GM08714 (cell line): Measurements from ENCODE around the gene NPHP4.

Source experiments
- H3K4me3 ChIP-seq: fragments of 200-500 bp; sonication (Bioruptor generic); 2 replicates; pipeline ENCODE4 v1.5.1; 2014; ENCODE audit warnings: mild to moderate bottlenecking, low read length, inconsistent platforms
- ZNF274 ChIP-seq: IDR thresholded peaks from 2 replicates; pipeline ENCODE4 v1.6.1; 2012; ENCODE audit warnings: mild to moderate bottlenecking, low read depth, low read length

Gene NPHP4

DNA sequence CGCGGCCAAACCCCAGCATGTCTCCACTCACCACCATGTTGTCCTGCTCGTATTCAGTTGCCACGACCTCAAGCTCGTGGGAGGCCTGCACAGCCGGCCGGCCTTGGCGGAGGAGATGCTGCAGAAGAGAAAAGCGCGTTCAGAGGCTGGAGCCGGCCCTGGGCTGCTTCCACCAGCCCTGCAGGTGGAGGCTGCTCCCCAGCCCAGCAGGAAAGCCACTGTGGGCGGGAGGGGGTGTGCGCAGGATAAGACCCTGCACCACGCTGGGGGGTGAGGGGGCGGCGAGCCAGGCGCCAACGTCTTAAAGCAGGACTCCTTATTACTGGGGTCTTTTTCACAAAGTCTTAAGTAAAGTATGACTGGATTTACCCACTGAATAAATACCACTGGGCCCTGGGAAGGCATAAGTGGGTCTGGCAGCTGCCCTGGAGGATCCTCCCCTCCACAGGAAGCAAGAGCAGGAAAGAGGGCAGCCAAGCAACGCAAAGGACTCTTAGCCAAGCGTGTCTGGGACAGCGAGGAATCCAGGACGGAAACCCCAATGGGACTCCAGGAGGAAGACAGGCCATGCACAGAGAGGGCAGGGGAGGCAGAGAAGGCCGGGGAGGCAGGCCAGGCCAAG lies 104.8 kb downstream of the NPHP4 start:
- H3K4me3 ChIP-seq, result no peak overlapping the region
- TF ChIP-seq ZNF274, result no peak

DNA sequence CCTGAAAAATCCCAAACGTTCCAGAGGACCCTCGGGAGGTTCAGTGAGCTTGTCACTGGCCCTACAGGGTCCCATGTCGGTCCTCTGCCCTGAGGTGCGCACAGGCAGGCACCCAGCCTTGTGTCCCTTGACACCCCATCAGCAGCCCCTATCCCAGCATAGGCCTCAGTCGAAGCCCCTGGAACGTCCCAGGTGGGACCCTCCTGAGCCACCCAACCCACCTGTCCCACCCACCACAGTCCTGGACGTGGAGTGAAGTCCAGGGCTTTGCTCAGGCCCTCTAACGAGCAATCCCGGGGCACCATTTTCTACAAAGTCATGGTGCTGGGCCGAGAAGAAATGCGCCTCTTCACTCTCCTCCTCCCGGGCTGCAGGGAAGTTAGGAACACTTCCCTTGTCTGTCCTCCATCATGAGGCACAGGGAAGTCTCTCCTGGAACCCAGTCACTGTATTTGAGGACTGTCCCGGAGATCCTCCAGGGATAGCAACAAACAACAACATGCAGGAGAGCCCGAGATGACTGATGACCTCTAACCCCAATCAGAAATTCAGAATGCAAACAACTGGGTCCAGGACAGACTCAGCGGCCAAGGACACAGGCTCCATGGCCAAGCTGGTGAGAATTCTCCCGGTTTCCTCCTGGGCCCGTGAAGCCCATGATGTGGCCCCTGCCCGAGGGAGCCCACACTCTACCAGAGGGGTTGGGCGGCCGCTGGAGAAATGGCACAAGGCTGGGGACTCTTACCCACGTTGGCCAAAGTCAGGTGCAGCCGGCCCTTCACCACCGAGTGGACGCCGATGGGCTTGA lies 105.5 kb downstream of the NPHP4 start:
- no peak overlapping the region for H3K4me3 ChIP-seq
- no peak for TF ChIP-seq ZNF274

DNA sequence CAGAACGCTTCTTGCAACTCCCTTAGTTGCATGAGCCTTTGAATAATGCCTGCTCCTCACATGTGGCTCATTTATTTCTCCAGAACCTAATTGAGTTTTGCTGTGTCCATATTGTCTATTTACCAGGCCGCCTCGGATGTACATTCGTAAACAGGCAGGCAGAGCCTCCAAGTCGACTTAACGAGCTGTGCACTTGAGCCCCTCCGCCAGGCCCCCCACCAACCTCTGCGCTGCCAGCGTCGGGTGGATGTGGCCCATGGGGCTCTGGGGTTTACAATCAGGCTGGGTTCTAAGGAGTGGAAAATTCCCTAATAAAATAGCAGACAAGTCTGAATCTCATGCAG lies 106.1 kb downstream of the NPHP4 start:
- no peak overlapping the region for H3K4me3 ChIP-seq

DNA sequence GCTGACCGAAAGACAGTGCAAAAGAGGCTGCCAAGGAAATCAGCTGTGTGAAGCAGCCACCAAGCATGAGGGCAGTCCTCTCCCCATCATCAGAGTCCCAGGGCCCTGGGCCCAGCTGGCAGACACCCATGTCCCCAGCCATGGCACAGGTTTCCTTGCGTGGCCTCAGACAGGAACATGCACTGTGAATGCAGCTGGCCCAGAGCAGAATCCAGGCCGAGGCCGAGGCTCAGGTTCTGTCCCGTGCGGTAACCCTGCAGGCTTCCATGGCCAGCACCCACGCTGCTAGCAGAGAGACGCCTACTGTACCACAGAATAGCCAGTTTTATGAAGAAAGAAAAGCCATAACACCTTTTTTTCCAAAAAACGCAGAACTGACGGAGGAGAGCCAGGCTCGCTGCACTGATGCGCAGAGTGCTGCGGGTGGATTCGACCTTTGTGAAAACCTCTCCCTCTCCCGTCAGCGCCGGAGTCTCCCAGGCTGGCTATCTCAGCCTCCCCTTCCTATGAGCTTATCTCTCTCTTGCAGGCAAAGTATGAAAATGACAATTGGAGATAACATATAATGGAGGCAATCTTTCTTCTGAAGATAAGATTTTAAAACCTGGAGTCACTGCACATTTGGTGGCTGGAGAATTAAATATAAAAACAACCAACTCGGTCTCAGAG lies 106.6 kb downstream of the NPHP4 start:
- H3K4me3 ChIP-seq, result no peak overlapping the region
- no peak for TF ChIP-seq ZNF274

More for the DNA sequence above, 106.1 kb downstream of the NPHP4 start:
- TF ChIP-seq ZNF274, result no peak

DNA sequence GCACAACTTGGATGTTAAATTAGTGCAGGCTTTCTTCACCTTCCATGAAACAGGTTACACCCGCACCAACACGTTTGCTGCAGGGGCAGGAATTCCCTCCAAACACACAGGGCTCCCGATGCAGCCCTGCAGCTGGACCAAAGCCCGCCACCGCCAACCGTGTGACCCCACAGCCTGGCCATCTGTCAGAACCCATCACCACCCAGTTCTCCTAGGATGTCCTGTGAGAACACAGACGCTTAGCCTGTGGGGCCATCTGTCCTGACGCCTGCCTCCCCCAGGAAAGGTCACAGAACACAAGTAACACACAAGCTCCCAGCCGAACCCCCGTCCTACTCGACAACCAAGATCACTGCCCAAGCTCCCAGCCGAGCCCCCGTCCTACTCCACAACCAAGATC lies 108.1 kb downstream of the NPHP4 start:
- no peak overlapping the region for H3K4me3 ChIP-seq
- no peak for TF ChIP-seq ZNF274

DNA sequence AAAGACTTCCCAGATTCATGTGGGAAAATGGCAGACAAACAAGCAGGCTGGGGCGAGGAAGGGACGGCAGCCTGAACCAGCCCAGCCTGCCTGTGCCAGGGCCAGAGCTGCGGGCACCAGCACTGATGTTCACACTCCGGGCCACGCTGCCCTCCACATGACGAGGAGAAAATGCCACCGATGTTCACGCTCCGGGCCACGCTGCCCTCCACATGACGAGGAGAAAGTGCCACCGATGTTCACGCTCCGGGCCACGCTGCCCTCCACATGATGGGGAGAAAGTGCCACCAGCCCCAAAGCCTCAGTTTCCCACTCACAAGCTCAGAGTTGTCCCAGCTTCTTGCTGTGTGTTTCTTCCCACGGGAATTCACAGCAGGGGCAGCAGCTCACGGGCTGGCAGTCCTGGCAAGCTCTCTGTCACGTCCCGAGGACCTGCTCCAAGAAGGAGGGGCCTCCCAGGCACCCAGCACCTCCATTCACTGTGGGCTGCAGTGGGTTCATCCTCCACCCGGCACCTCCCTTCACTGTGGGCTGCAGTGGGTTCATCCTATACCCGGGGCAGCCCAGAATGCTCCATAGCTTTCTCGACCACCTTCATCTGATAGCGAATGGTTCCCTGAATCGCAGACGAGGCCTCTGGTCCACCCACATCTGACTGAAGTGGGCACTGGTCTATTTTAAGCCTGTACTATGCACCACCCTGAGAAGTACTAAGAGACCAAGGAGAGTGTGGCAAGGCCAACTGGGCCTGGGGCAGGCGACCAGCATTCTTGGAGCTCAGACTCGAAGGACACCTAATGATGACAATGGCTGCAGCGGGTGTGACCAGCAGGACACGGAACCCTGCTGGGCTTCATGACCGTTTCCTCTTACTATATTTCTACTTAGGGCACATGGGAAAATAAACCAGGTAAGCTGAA lies 108.8 kb downstream of the NPHP4 start:
- no peak for TF ChIP-seq ZNF274
- no peak overlapping the region for H3K4me3 ChIP-seq

DNA sequence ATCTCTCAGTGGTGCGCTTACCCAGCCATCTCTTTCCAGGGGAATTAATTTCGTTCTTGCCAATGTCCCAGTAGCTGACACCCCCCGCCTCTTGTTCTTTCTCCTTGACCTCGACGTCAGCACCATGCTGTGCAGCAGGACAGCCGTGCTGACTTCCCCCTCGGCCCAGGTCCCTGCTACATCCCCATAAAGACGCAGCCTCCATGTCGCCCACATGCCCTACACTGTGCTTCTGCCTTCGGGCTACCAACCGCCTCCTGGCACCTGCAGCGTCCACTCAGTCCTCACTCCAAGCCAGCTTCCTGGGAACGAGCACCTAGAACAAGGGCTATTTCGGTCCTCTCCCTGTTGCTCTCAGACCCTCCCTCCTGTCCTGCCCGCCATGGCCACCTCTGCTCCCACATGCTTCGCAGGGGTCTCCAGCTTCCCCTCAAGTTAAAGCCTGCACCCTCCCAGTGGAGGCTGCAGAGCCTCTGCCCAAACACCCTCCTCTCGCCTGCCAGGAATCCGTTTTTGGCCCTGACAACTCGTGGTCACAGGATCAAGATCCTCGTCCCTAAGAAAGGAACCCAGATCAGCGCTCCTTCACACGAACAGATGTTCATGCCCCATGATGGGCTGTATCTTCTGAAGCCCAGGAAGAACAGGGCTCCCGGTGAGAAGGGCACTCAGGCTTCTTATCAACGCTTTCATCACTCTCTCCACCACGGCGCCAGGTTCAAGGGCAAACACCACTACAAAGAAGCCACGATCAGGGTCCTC lies 109.7 kb downstream of the NPHP4 start:
- no peak overlapping the region for H3K4me3 ChIP-seq
- TF ChIP-seq ZNF274, result no peak

DNA sequence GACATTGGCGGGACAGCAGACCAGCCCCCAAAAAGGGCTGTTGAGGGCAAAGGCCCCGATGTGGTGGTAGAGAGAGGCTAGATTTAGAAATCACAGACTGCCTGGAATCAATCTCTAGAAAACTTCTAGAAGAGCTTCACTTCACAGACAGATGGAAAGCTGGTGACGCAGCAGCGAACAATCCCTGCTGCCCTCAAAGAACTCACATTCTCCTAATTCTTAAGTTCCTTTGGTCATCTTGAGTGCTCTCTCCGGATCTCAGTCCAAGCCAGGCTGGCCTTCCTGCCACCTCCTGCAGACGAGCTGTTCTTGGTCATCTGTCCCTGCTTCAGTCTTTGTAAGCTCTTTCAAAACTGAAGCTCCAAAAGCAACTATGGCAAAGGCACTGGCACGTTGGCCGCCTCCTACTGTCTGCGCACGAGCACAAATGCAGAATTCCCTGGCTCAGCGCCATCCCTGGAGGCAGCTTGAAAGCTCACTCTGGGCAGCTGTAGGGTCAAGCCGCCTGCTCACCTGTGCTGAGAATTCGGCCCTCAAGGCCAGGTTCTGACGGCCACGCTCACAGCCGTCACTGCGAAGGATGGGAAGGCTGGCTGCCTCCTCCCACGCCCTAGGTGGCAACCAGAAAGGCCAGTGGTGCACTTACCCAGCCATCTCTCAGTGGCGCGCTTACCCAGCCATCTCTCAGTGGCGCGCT lies 110.6 kb downstream of the NPHP4 start:
- H3K4me3 ChIP-seq, result no peak overlapping the region
- TF ChIP-seq ZNF274, result no peak

DNA sequence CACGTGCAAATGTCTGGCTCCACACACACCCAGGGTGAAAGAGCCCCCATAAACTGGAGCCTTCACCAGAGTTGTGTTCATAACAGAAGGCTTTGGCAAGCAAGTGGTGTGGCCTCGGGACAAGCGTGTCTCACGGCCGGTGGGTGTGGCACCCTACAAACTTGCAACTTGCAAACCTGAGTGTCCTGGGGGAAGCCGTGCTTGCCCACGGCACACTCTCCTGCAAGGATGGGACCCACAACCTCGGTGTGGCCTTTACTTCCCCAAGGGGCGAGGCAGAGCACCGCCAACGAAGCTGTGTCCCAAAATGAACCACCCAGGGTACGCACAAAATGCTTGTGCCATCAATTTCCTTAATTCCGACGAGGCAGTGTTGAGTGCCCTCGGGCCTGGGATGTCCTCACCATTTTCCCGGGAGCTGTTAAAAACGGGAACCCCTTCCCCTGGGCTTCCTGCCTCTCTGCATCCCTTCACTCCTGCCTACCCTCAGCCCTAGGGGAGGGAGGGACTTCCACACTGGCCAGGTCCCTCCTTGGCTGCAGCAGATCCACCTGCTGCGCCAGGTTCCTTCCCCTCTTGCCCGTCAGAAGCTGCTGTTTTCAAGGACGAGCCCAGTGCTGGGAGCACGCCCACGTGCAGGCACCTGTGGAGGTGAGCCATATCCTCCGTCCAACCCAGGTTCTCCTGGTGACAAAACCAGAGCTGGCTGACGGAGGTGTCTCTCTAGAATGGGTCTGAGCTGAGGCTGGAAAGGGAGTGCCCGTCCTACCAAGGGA lies 111.4 kb downstream of the NPHP4 start:
- no peak for TF ChIP-seq ZNF274
- H3K4me3 ChIP-seq, result no peak overlapping the region

DNA sequence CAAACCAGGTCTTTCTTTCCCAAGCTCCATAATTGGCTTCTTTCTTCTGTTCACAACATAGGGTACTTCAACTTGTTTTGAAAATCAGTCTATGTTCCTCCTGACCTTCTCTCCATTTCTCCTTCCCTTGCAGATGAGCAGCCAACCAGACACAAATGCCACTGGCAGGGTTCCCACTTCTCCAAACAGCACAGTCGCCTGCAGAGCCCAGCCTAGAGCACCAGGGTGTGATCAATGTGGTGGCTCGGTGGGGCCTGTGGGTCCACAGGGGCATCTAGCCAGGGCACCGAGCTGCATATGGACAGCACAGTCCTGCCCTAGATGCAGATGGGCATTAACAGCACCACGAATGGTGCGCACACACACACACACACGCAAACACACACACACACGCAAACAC lies 112.8 kb downstream of the NPHP4 start:
- no peak for TF ChIP-seq ZNF274

DNA sequence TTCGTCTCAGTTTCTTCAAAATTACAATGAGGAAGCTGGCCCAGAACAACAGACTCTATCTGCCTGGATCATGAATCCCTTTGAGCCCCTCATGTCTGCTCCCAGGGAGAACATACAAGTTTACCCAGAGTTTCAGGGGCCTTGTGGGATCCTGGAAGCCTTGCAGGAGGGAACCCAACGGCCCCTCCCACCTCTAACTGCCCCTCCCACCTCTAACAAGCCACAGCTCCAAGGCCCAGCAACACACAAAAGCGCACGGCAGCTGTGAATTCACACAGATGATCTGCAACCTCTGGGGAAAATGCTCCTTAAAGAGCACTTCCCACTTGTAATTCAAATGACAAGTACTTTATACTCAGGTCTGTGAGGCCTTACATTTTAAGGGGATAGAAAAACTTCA lies 113.3 kb downstream of the NPHP4 start:
- TF ChIP-seq ZNF274, result no peak
- H3K4me3 ChIP-seq, result no peak overlapping the region

More for the DNA sequence above, 112.8 kb downstream of the NPHP4 start:
- no peak overlapping the region for H3K4me3 ChIP-seq
